Measurements from ENCODE around the gene DRAP1. TPM values are rescaled to one million over a fixed set of nuclear protein-coding genes. Genes with fewer than 3 reads are reported as not detected.

DRAP1 gene
- total RNA-seq, 1 donor from 2014 or later = 144 TPM

DNA sequence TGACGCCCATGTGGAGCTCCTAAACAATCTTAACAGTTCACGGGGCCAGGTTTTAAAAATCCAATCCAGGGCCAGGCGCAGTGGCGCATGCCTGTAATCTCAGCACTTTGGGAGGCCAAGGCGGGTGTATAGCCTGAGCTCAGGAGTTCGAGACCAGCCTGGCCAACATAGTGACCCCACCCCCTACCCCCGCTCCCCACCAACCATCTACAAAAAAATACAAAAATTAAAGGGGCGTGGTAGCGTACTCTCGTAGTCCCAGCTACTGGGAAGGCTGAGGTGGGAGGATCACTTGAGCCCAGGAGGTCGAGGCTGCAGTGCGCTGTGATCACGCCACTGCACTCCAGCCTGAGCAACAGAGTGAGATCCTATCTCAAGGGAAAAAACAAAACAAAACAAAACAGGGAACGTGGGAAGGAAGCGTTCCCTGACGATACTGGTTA is 41.6 kb downstream of the DRAP1 start:
- no peak for DNase-seq (ENCODE audit: extremely low read depth, low read depth, low spot score)

DNA sequence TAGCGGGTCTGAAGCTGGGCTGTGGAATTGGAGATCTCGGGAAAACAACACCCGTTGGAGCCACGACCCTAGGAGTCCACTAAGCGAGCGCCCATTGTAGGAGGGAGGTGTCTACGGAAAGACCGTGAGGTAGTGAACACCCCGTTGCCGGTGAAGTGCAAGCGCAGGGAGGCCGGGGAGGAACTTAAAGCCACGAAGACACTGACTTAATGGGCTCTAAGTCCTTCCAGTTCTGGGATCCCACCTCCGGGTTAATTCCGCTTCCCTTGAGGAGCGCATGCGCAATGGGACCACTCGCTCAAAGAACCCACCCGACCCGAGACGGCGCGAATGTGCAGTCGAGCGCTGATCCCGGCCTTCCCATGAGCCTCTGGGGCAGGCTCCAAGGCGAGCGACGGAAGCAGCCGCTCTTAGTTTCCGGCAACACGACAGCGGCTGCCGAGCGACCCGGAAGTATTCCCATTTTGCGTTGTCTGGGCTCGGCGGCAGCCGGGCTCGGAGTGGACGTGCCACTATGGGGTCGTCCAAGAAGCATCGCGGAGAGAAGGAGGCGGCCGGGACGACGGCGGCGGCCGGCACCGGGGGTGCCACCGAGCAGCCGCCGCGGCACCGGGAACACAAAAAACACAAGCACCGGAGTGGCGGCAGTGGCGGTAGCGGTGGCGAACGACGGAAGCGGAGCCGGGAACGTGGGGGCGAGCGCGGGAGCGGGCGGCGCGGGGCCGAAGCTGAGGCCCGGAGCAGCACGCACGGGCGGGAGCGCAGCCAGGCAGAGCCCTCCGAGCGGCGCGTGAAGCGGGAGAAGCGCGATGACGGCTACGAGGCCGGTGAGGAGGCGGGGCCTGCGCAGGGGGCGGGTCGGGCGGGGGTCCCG is 42.3 kb downstream of the DRAP1 start, which contains the start of gene SART1:
TSS of gene SART1 (plus strand) at position 468 of the 874 bp plus-strand sequence. CDS start at position 515, 47 bp downstream.
- peak; percentile 86 for DNase-seq (ENCODE audit: extremely low read depth, low read depth, low spot score)

DNA sequence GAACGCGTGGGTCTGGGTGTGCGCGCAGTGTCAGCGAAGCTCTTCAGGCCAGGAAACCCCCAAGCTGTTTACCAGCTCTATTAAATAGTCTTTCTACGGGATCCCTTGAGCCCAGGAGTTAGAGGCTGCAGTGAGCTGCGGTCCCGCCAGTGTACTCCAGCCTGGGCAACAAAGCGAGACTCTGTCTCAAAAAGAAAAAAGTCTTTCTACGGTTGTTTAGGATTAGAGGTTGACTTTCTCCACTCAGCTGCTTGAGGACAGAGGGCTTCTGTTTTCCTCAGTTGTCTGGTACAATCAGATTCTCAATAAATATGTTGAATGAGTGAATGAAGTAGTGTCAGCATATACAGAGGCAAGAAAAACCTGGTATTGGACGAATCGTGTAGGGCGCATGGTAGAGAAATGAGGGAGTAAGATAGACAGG is 42.9 kb downstream of the DRAP1 start:
- DNase-seq (ENCODE audit: extremely low read depth, low read depth, low spot score) = no peak

DNA sequence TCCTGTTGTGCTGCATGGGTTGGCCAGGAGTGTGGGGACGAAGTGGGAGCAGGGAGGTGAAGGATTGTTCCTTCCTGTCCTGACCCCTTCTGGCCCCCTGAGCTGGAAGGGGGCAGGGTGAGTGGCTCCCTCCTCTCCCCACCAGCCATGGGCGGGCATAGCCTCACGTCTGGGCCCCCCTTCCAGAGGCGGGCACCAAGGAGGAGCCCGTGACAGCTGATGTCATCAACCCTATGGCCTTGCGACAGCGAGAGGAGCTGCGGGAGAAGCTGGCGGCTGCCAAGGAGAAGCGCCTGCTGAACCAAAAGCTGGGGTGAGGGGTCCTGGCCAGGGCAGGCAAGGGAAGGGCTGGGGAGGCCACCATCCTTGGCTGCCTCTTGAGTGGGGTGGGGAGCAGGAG is 45.7 kb downstream of the DRAP1 start:
- no peak for DNase-seq (ENCODE audit: extremely low read depth, low read depth, low spot score)

DNA sequence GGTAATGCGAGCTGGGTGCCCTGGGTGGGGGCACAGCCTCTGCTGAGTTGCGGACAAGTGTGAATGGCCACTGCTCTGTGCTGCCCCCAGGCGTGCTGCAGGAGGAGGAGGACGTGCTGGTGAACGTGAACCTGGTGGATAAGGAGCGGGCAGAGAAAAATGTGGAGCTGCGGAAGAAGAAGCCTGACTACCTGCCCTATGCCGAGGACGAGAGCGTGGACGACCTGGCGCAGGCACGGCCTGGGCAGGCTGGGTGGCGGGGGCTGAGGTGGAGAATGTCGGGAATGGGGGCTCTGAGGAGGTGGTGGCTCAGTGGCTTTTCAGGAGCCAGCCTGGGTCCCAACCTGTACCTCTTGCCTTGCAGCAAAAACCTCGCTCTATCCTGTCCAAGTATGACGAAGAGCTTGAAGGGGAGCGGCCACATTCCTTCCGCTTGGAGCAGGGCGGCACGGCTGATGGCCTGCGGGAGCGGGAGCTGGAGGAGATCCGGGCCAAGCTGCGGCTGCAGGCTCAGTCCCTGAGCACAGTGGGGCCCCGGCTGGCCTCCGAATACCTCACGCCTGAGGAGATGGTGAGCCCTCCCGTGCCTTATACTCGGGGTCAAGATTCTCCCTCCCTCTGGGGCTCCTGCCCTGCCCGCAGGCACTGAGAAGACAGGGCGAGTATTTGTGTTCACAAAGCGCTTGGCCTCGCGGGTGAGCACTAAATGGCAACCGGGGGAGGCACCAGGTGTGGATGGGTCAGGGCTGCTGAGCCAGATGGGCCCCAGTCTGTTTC is 46.9 kb downstream of the DRAP1 start:
- DNase-seq (ENCODE audit: extremely low read depth, low read depth, low spot score) = no peak

DNA sequence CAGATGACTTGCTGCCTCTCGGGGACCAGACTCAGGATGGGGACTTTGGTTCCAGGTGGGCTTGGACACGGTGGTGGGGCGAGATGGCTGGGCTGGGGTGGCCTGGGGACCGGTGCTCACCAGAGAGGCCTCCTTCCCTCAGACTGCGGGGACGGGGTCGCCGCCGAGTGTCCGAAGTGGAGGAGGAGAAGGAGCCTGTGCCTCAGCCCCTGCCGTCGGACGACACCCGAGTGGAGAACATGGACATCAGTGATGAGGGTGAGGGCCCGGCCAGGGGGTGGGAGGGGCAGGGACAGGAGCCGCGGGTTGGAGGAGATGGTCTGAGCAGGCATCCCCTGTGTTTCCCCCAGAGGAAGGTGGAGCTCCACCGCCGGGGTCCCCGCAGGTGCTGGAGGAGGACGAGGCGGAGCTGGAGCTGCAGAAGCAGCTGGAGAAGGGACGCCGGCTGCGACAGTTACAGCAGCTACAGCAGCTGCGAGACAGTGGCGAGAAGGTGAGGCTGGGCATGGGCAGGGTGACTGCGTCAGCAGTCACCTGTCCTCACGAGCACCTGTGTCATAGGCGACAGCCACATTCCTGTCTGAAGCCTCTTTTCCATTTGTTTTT is 48.2 kb downstream of the DRAP1 start:
- no peak for DNase-seq (ENCODE audit: extremely low read depth, low read depth, low spot score)

DNA sequence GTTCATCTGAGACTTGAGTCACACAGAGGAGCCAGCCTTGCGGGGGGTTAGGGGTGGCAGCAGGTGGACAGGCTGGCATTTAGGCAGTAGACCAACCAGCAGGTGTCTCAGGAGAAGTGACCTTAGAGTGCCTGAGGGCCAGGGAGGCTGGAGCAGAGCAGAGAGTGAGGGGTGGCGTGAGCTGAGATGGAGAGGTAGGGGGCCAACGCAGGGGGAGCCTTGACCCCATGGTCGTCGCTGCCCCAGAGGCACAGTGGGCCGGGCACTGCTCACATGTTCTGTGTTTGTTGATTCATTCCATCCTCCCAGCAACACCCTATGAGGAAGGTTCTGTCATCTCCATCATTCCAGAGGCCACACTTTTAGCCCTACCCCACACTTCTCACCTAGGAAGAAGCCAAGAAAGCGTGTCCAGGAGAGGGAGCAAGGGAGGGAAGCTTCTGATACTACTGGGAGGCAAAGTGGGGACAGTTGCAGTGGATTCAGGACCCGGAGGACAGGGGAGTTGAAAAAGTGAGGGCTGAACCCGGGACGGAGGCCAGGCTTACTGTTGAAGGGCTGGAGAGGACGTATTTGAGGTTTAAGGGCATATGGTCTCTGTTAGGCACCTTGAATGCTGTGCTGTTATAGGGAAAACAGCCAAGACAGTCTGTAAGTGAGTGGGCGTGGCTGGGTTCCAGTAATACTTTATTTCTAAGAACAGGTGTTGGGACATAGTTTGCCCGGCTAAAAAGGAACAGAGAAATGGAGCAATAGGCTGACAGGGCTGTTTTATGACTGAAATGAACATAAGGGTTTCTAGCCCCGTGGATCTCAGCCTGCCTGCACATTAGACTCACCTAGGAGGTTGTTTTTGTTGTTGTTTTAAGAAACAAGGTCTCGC is 49.6 kb downstream of the DRAP1 start:
- no peak for DNase-seq (ENCODE audit: extremely low read depth, low read depth, low spot score)

Other genes starting within 250 kb of the DRAP1 start
- gene KAT5, start 207.2 kb upstream of the DRAP1 start, total RNA-seq = 38.9 and 47.5 TPM in 2 replicates
- 76.5 and 87.6 TPM in 2 replicates for gene RNASEH2C, start 198.6 kb upstream of the DRAP1 start, total RNA-seq
- 15.8 and 18.8 TPM in 2 replicates for gene AP5B1, start 138.4 kb upstream of the DRAP1 start, total RNA-seq
- gene OVOL1, start 132.4 kb upstream of the DRAP1 start, total RNA-seq = not detected in 2 replicates
- gene SNX32, start 85.5 kb upstream of the DRAP1 start, total RNA-seq = 0.63 TPM in 1 of 2 replicates, not detected in the other
- gene CFL1, start 61.2 kb upstream of the DRAP1 start, total RNA-seq = 2,090 and 2,212 TPM in 2 replicates
- 50.4 and 63.4 TPM in 2 replicates for gene MUS81, start 59.0 kb upstream of the DRAP1 start, total RNA-seq
- gene EFEMP2, start 46.6 kb upstream of the DRAP1 start, total RNA-seq = 81.9 TPM in 2 replicates
- gene CTSW, start 39.6 kb upstream of the DRAP1 start, total RNA-seq = 0.35 TPM in 1 of 2 replicates, not detected in the other
- 131 and 158 TPM in 2 replicates for gene FIBP, start 31.0 kb upstream of the DRAP1 start, total RNA-seq
- 201 and 204 TPM in 2 replicates for gene CCDC85B, start 28.8 kb upstream of the DRAP1 start, total RNA-seq
- gene FOSL1, start 19.0 kb upstream of the DRAP1 start, total RNA-seq = 71.4 and 97.8 TPM in 2 replicates
- gene C11orf68, start 364 bp upstream of the DRAP1 start, total RNA-seq = 19.6 and 30.0 TPM in 2 replicates
- gene TSGA10IP, start 26.1 kb downstream of the DRAP1 start, total RNA-seq = not detected in 2 replicates
- gene SART1, start 42.3 kb downstream of the DRAP1 start, total RNA-seq = 34.8 and 60.1 TPM in 2 replicates
- 27.1 and 42.8 TPM in 2 replicates for gene EIF1AD, start 82.7 kb downstream of the DRAP1 start, total RNA-seq
- gene BANF1, start 83.1 kb downstream of the DRAP1 start, total RNA-seq = 55.3 and 90.4 TPM in 2 replicates
- 0.29 and 0.82 TPM in 2 replicates for gene CST6, start 92.6 kb downstream of the DRAP1 start, total RNA-seq
- gene CATSPER1, start 107.1 kb downstream of the DRAP1 start, total RNA-seq = 0.82 TPM in 1 of 2 replicates, not detected in the other
- 0.23 TPM in 1 of 2 replicates, not detected in the other for gene GAL3ST3, start 129.7 kb downstream of the DRAP1 start, total RNA-seq
- 129 and 162 TPM in 2 replicates for gene SF3B2, start 132.9 kb downstream of the DRAP1 start, total RNA-seq
- 40.0 and 74.4 TPM in 2 replicates for gene PACS1, start 150.8 kb downstream of the DRAP1 start, total RNA-seq

All from glomerular endothelial cell (primary cell).